ENCODE data around the gene ARHGAP24. TPM values are rescaled to one million over a fixed set of nuclear protein-coding genes. Genes with fewer than 3 reads are reported as not detected.

ARHGAP24 gene
- total RNA-seq, 1 experiment from 2014 or later: 17.4 TPM

DNA sequence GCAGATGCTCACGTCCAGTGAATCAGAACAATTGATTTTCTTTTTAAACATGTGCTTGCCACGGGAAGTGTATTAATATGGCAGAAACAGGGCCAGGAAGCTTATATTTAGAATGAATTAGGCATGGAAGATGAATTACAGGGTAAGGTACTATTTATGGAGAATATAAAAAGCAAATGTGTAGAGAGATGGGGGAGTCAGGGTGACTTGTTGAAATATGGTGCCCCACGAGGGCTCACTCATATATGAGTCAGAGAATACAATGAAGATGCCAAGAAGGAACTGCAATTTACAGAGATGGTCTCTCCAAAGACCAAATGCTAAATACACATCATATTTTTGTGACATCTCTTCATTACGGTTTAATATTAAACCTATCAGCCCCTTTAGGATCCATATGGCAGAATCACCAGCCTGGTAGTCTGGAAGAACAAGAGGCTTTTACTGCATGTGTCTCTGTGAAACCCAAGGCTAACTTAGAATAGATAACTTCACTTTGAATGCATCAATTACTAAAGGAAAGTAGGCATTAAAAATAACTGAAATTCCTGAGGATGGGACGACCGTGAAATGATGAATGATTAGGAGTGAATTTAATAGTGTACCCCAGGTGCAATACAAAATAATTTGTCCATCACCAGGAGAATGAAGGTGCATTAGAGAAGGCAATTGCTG, 385.3 kb downstream of the ARHGAP24 start:
- POLR2A ChIA-PET: no interaction called here
- intact Hi-C loops (cut with micrococcal nuclease; ENCODE audit: unreplicated experiment): no loop called here
- no TSS peak for BruUV-seq (replicated peaks)
- DNase-seq (ENCODE audit: low read depth, low spot score) (no peak), ATAC-seq (no peak)
- in situ Hi-C loops (cut with HindIII; ENCODE audit: low pct_unique_long_range_greater_than_20kb, low sequenced_read_pairs): no loop called here
- TF ChIP-seq POLR2AphosphoS5 (IDR thresholded peaks at IDR 0.05; ENCODE audit: low read depth, low read length) (no peak), SIN3A (IDR thresholded peaks at IDR 0.05; ENCODE audit: borderline replicate concordance, insufficient read depth, low read depth, low read length) (no peak), TCF7L2 (IDR thresholded peaks at IDR 0.05; ENCODE audit: low read depth, low read length) (no peak), CTCF (IDR thresholded peaks at IDR 0.05) (no peak)
- TF ChIP-seq, protein P1, sequence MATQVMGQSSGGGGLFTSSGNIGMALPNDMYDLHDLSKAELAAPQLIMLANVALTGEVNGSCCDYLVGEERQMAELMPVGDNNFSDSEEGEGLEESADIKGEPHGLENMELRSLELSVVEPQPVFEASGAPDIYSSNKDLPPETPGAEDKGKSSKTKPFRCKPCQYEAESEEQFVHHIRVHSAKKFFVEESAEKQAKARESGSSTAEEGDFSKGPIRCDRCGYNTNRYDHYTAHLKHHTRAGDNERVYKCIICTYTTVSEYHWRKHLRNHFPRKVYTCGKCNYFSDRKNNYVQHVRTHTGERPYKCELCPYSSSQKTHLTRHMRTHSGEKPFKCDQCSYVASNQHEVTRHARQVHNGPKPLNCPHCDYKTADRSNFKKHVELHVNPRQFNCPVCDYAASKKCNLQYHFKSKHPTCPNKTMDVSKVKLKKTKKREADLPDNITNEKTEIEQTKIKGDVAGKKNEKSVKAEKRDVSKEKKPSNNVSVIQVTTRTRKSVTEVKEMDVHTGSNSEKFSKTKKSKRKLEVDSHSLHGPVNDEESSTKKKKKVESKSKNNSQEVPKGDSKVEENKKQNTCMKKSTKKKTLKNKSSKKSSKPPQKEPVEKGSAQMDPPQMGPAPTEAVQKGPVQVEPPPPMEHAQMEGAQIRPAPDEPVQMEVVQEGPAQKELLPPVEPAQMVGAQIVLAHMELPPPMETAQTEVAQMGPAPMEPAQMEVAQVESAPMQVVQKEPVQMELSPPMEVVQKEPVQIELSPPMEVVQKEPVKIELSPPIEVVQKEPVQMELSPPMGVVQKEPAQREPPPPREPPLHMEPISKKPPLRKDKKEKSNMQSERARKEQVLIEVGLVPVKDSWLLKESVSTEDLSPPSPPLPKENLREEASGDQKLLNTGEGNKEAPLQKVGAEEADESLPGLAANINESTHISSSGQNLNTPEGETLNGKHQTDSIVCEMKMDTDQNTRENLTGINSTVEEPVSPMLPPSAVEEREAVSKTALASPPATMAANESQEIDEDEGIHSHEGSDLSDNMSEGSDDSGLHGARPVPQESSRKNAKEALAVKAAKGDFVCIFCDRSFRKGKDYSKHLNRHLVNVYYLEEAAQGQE (IDR thresholded peaks at IDR 0.05; ENCODE audit: insufficient read depth in 1 of 2, low read depth in 2 of 2, low read length in 1 of 2): no peak
- Histone ChIP-seq H3K4me1 (ENCODE audit: control insufficient read depth, insufficient read depth, low read length) (no peaks in the 10 kb centered on the region; the same call in 1 of the 2 replicates), H3K27me3 (ENCODE audit: control insufficient read depth, insufficient read depth, low read length) (no peaks in the 10 kb centered on the region), H3K36me3 (ENCODE audit: control insufficient read depth, insufficient read depth, low read length) (no peaks in the 10 kb centered on the region), H3K27ac (ENCODE audit: low read length) (no peak overlapping the region), H3K9me3 (ENCODE audit: control insufficient read depth, insufficient read depth, low read depth, low read length) (no peaks in the 10 kb centered on the region), H3K4me3 (ENCODE audit: low read depth in 2 of 2, low read length in 2 of 2) (no peak overlapping the region)
- CTCF ChIA-PET: no interaction called here

- no peak overlapping the region for H3K27ac ChIP-seq (ENCODE audit: low read length)
- POLR2A ChIA-PET: interaction anchor here (0.6 kb wide), 1 partner anchor 721 kb away, joined by 10 read pairs; no protein-coding TSS in a partner anchor
- BruUV-seq (replicated peaks): no TSS peak
These were observed 386.3 kb downstream of the ARHGAP24 start for GRCh38 chr4:85861064-85861765.

More at GRCh38 chr4:85861064-85861765, 386.3 kb downstream of the ARHGAP24 start:
- intact Hi-C loops (cut with micrococcal nuclease; ENCODE audit: unreplicated experiment): no loop called here
- Histone ChIP-seq H3K36me3 (ENCODE audit: control insufficient read depth, insufficient read depth, low read length) (no peaks in the 10 kb centered on the region), H3K27me3 (ENCODE audit: control insufficient read depth, insufficient read depth, low read length) (no peaks in the 10 kb centered on the region), H3K4me1 (ENCODE audit: control insufficient read depth, insufficient read depth, low read length) (no peaks in the 10 kb centered on the region; the same call in 1 of the 2 replicates), H3K9me3 (ENCODE audit: control insufficient read depth, insufficient read depth, low read depth, low read length) (no peaks in the 10 kb centered on the region), H3K4me3 (ENCODE audit: low read depth in 2 of 2, low read length in 2 of 2) (no peak overlapping the region)
- TF ChIP-seq, protein P1 (IDR thresholded peaks at IDR 0.05; ENCODE audit: insufficient read depth in 1 of 2, low read depth in 2 of 2, low read length in 1 of 2): no peak
- TF ChIP-seq TCF7L2 (IDR thresholded peaks at IDR 0.05; ENCODE audit: low read depth, low read length): no peak
- TF ChIP-seq POLR2AphosphoS5 (IDR thresholded peaks at IDR 0.05; ENCODE audit: low read depth, low read length): no peak
- in situ Hi-C loops (cut with HindIII; ENCODE audit: low pct_unique_long_range_greater_than_20kb, low sequenced_read_pairs): no loop called here
- ATAC-seq: no peak
- no peak for DNase-seq (ENCODE audit: low read depth, low spot score)
- CTCF ChIA-PET: no interaction called here
